ENCODE measurements around the gene PKNOX1.
"Not testable (repeated sequence)": the region's sequence is repeated elsewhere in the genome, so short reads cannot be mapped to it uniquely, and the experiment has no call there.

The PKNOX1 gene

GRCh38 chr21:43074401-43075169, 100.2 kb downstream of the PKNOX1 start:
- H3K36me3 ChIP-seq (ENCODE audit: control insufficient read depth, low read depth, low read length); H3K9me3 ChIP-seq (ENCODE audit: control insufficient read depth, low read depth, low read length); H3K4me1 ChIP-seq (ENCODE audit: control insufficient read depth, low read depth, low read length); H3K9ac ChIP-seq (ENCODE audit: low read length); H3K27ac ChIP-seq (ENCODE audit: low read length); H3K4me3 ChIP-seq (ENCODE audit: low read length); H3K27me3 ChIP-seq (ENCODE audit: control insufficient read depth, insufficient read depth, low read length): not testable (repeated sequence)

GRCh38 chr21:43075170-43076022, 101.0 kb downstream of the PKNOX1 start, which contains the start of gene CBS:
Gene CBS (minus strand): TSS chr21:43075835. CDS start chr21:43072193, 3,642 bp downstream.
- H3K36me3 ChIP-seq (ENCODE audit: control insufficient read depth, low read depth, low read length); H3K27ac ChIP-seq (ENCODE audit: low read length); H3K4me1 ChIP-seq (ENCODE audit: control insufficient read depth, low read depth, low read length); H3K27me3 ChIP-seq (ENCODE audit: control insufficient read depth, insufficient read depth, low read length); H3K4me3 ChIP-seq (ENCODE audit: low read length); H3K9me3 ChIP-seq (ENCODE audit: control insufficient read depth, low read depth, low read length); H3K9ac ChIP-seq (ENCODE audit: low read length): not testable (repeated sequence)

DNA sequence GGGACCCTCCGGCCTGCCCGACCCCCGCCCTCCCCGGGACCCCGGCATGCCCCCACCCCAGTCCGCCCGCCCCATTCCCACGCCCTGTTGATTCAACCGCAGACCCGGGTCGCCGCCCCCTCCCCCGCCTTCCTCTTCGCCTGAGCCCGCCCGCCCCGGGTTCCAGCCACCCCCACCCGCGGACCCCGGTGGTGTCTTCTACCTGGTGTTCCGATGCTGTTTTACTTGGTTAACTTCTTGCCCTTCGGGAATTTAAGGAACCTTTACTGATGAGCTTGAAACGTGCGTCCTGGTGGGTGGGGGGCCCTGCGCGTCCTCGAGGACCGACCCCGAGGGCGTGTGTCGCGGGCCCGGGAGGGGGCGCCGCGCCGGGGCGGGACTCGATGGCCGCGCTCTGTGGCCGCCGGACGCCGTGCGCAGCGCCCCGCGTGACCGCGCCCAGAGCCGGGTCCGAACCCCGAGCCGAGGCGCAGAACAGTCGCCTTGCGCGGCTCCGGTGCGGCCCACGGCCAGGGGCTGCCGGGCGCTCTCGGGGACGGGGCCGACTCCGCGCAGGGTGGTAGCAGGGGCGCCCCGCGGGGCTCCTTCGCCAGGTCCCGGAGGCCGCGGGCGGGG, 101.8 kb downstream of the PKNOX1 start:
- H3K9ac ChIP-seq (ENCODE audit: low read length); H3K36me3 ChIP-seq (ENCODE audit: control insufficient read depth, low read depth, low read length); H3K4me3 ChIP-seq (ENCODE audit: low read length); H3K4me1 ChIP-seq (ENCODE audit: control insufficient read depth, low read depth, low read length); H3K27ac ChIP-seq (ENCODE audit: low read length); H3K9me3 ChIP-seq (ENCODE audit: control insufficient read depth, low read depth, low read length); H3K27me3 ChIP-seq (ENCODE audit: control insufficient read depth, insufficient read depth, low read length): not testable (repeated sequence)

DNA sequence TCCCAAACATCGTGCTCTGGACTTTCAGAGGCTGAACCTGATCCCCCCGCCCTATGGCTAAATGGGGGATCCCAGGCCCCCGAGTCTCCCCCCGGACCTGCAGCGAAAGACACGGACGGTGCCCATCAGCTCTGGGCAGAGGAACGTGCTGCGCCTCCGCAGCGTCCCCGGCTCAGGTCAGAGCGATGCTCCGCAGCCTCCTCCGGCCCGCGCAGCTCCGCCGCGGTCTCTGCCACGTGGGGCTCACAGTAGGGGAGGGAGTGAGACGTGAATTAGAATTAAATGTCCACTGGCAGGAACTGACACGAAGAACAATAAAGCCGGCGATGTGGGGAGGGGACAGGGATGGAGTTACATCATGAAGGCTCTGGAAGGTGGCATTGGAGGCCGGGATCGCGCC, 102.3 kb downstream of the PKNOX1 start:
- not testable (repeated sequence) for H3K9me3 ChIP-seq (ENCODE audit: control insufficient read depth, low read depth, low read length); H3K27ac ChIP-seq (ENCODE audit: low read length); H3K4me1 ChIP-seq (ENCODE audit: control insufficient read depth, low read depth, low read length); H3K4me3 ChIP-seq (ENCODE audit: low read length); H3K9ac ChIP-seq (ENCODE audit: low read length); H3K27me3 ChIP-seq (ENCODE audit: control insufficient read depth, insufficient read depth, low read length); H3K36me3 ChIP-seq (ENCODE audit: control insufficient read depth, low read depth, low read length)

GRCh38 chr21:43082587-43083300, 108.4 kb downstream of the PKNOX1 start:
- H3K4me1 ChIP-seq (ENCODE audit: control insufficient read depth, low read depth, low read length); H3K4me3 ChIP-seq (ENCODE audit: low read length); H3K9ac ChIP-seq (ENCODE audit: low read length): not testable (repeated sequence)

More at GRCh38 chr21:43082587-43083300, 108.4 kb downstream of the PKNOX1 start:
- not testable (repeated sequence) for H3K36me3 ChIP-seq (ENCODE audit: control insufficient read depth, low read depth, low read length); H3K27me3 ChIP-seq (ENCODE audit: control insufficient read depth, insufficient read depth, low read length); H3K27ac ChIP-seq (ENCODE audit: low read length); H3K9me3 ChIP-seq (ENCODE audit: control insufficient read depth, low read depth, low read length)
